Activated CD4-positive, alpha-beta T cell treated with anti-CD3 and anti-CD28 coated beads for 36 hours (primary cell): ENCODE results near the gene SMIM35. TPM values are rescaled to one million over a fixed set of nuclear protein-coding genes. Genes with fewer than 3 reads are reported as not detected.
A peak's percentile ranks its signal among the peaks of the same experiment; 100 is the strongest.
"Not testable (repeated sequence)": the region's sequence is repeated elsewhere in the genome, so short reads cannot be mapped to it uniquely, and the experiment has no call there.

Source experiments
- ATAC-seq: fragments of 200-7000 bp; cut with Tn5 transposase; one replicate; pipeline ENCODE4 v1.10.0; 2021; ENCODE audit warnings: mild to moderate bottlenecking, moderate library complexity
- CTCF ChIA-PET: fragments of 350-600 bp; sonication (Branson Sonifier 250); formaldehyde crosslinking; loops from one replicate; lab custom pipeline; 2021; ENCODE audit warnings: antibody characterized with exemption; lab: Charles Lee
- POLR2A ChIA-PET: fragments of 350-600 bp; sonication (Branson Sonifier 250); formaldehyde crosslinking; loops from one replicate; lab custom pipeline; 2021; ENCODE audit warnings: antibody characterized with exemption, inconsistent platforms; lab: Charles Lee
- DNase-seq: peaks from one replicate; pipeline ENCODE4 v3.0.0-alpha.2; 2020
- H3K27ac Mint-ChIP-seq: one replicate; pipeline ENCODE4 v1.8.0; 2021; ENCODE audit warnings: mixed read lengths
- H3K27me3 Mint-ChIP-seq: one replicate; pipeline ENCODE4 v1.8.0; 2021; ENCODE audit warnings: mixed read lengths
- H3K36me3 Mint-ChIP-seq: one replicate; pipeline ENCODE4 v1.8.0; 2021; ENCODE audit warnings: low read depth, mixed read lengths
- H3K4me1 Mint-ChIP-seq: one replicate; pipeline ENCODE4 v1.8.0; 2021; ENCODE audit warnings: mixed read lengths
- H3K4me3 Mint-ChIP-seq: one replicate; pipeline ENCODE4 v1.8.0; 2021; ENCODE audit warnings: mild to moderate bottlenecking, moderate library complexity, mixed read lengths
- H3K9me3 Mint-ChIP-seq: one replicate; pipeline ENCODE4 v1.8.0; 2021; ENCODE audit warnings: low read depth, mixed read lengths
- intact Hi-C, 2 experiments: fragments of 100-400 bp; cut with DNase I in 1 of 2; cut with micrococcal nuclease in 1 of 2; formaldehyde crosslinking; loops; one replicate each; pipeline versions ENCODE4 v1.14.2 to v1.15.1; 2022 to 2024; cut with DNase I, micrococcal nuclease
- total RNA-seq, 2 experiments: library from RNA; stranded (reverse); gene quantifications; one replicate each; pipeline ENCODE4 v1.2.3, GENCODE V29; 2021

The SMIM35 gene
- total RNA-seq, 2 experiments from 2014 or later: 0.09 TPM; not detected in 1

- Mint-ChIP-seq H3K27ac (peak overlapping the region; percentile 90), H3K36me3 (peaks cover 17% of the 10 kb centered on the region), H3K4me1 (peaks cover 79% of the 10 kb centered on the region), H3K9me3 (no peaks in the 10 kb centered on the region), H3K27me3 (no peaks in the 10 kb centered on the region), H3K4me3 (no peak overlapping the region)
- DNase-seq: no peak
- intact Hi-C loops: no loop called here
- ChIA-PET CTCF (interaction anchor here (0.6 to 4.1 kb wide), 6 partner anchors 10 to 462 kb away, joined by 3 to 19 read pairs (median 9); no protein-coding TSS in a partner anchor), POLR2A (interaction anchor here (1.5 kb wide), 1 partner anchor 23 kb away, joined by 5 read pairs; no protein-coding TSS in a partner anchor)
- ATAC-seq: no peak
These were observed 107.8 kb downstream of the SMIM35 start for GRCh38 chr11:117978991-117979390.

- DNase-seq, H3K27me3 Mint-ChIP-seq, intact Hi-C loops, H3K27ac Mint-ChIP-seq, ATAC-seq, H3K9me3 Mint-ChIP-seq: not testable (repeated sequence)
- POLR2A ChIA-PET: interaction anchor here (0.6 to 1.1 kb wide), 2 partner anchors 9 to 47 kb away, joined by 3 read pairs; no protein-coding TSS in a partner anchor
- H3K4me1 Mint-ChIP-seq: peaks cover 77% of the 10 kb centered on the region
- H3K36me3 Mint-ChIP-seq: peaks cover 15% of the 10 kb centered on the region
- CTCF ChIA-PET: interaction anchor here (0.6 to 4.1 kb wide), 7 partner anchors 24 to 462 kb away, joined by 3 to 19 read pairs (median 5); no protein-coding TSS in a partner anchor
- H3K4me3 Mint-ChIP-seq: peak overlapping the region; percentile 59
These were observed 108.4 kb downstream of the SMIM35 start for GRCh38 chr11:117978291-117978910.

GRCh38 chr11:117977612-117978264, 109.0 kb downstream of the SMIM35 start:
- ChIA-PET CTCF (interaction anchor here (1.2 to 4.1 kb wide), 6 partner anchors 23 to 194 kb away, joined by 3 to 19 read pairs (median 10); no protein-coding TSS in a partner anchor), POLR2A (interaction anchor here (1.1 kb wide), 1 partner anchor 46 kb away, joined by 3 read pairs; no protein-coding TSS in a partner anchor)
- peak overlapping the region; percentile 59 for H3K4me3 Mint-ChIP-seq
- H3K9me3 Mint-ChIP-seq, DNase-seq, ATAC-seq, intact Hi-C loops, H3K27me3 Mint-ChIP-seq: not testable (repeated sequence)
- H3K4me1 Mint-ChIP-seq: peaks cover 77% of the 10 kb centered on the region
- H3K27ac Mint-ChIP-seq: peak overlapping the region; percentile 74
- H3K36me3 Mint-ChIP-seq: peaks cover 14% of the 10 kb centered on the region

GRCh38 chr11:117977029-117977428, 109.7 kb downstream of the SMIM35 start:
- no peak for DNase-seq
- no peak for ATAC-seq
- no peaks in the 10 kb centered on the region for H3K27me3 Mint-ChIP-seq
- H3K9me3 Mint-ChIP-seq: no peaks in the 10 kb centered on the region
- POLR2A ChIA-PET: interaction anchor here (0.9 kb wide), 1 partner anchor 10 kb away, joined by 3 read pairs; the partner anchor contains the start of gene IL10RA
- peak overlapping the region; percentile 59 for H3K27ac Mint-ChIP-seq
- H3K36me3 Mint-ChIP-seq: peaks cover 14% of the 10 kb centered on the region
- H3K4me3 Mint-ChIP-seq: no peak overlapping the region
- peaks cover 81% of the 10 kb centered on the region for H3K4me1 Mint-ChIP-seq
- intact Hi-C loops: no loop called here
- CTCF ChIA-PET: interaction anchor here (1.2 to 4.1 kb wide), 8 partner anchors 23 to 195 kb away, joined by 3 to 19 read pairs (median 5); no protein-coding TSS in a partner anchor

GRCh38 chr11:117976445-117976844, 110.3 kb downstream of the SMIM35 start:
- Mint-ChIP-seq H3K4me1 (peaks cover 81% of the 10 kb centered on the region), H3K27me3 (no peaks in the 10 kb centered on the region), H3K27ac (peak overlapping the region; percentile 59), H3K36me3 (peaks cover 14% of the 10 kb centered on the region), H3K4me3 (no peak overlapping the region), H3K9me3 (no peaks in the 10 kb centered on the region)
- ATAC-seq: no peak
- POLR2A ChIA-PET: interaction anchor here (0.9 kb wide), 2 partner anchors 10 to 76 kb away, joined by 3 to 4 read pairs; partner anchors contain the start of gene IL10RA
- CTCF ChIA-PET: interaction anchor here (0.7 to 4.1 kb wide), 6 partner anchors 23 to 637 kb away, joined by 3 to 19 read pairs (median 5); no protein-coding TSS in a partner anchor
- no peak for DNase-seq
- intact Hi-C loops: no loop called here

- H3K4me3 Mint-ChIP-seq: no peak overlapping the region
These were observed 113.3 kb downstream of the SMIM35 start for GRCh38 chr11:117973503-117973860.

GRCh38 chr11:117972629-117973502, 113.9 kb downstream of the SMIM35 start:
- peak overlapping the region; percentile 52 for H3K27ac Mint-ChIP-seq
- intact Hi-C loops: no loop called here
- no peak overlapping the region for H3K4me3 Mint-ChIP-seq
- H3K9me3 Mint-ChIP-seq: no peaks in the 10 kb centered on the region
- H3K36me3 Mint-ChIP-seq: peaks cover 10% of the 10 kb centered on the region
- no peaks in the 10 kb centered on the region for H3K27me3 Mint-ChIP-seq
- POLR2A ChIA-PET: no interaction called here
- ATAC-seq: no peak
- no peak for DNase-seq
- H3K4me1 Mint-ChIP-seq: peaks cover 89% of the 10 kb centered on the region
- CTCF ChIA-PET: interaction anchor here (1.4 to 2.1 kb wide), 3 partner anchors 20 to 80 kb away, joined by 7 to 8 read pairs (median 7); no protein-coding TSS in a partner anchor

More at GRCh38 chr11:117973503-117973860, 113.3 kb downstream of the SMIM35 start:
- H3K27me3 Mint-ChIP-seq: no peaks in the 10 kb centered on the region
- DNase-seq (no peak), ATAC-seq (no peak)
- intact Hi-C loops: no loop called here
- peak overlapping the region; percentile 44 for H3K27ac Mint-ChIP-seq
- no peaks in the 10 kb centered on the region for H3K9me3 Mint-ChIP-seq
- ChIA-PET CTCF (interaction anchor here (1.4 to 2.1 kb wide), 3 partner anchors 21 to 80 kb away, joined by 7 to 8 read pairs (median 7); no protein-coding TSS in a partner anchor), POLR2A (no interaction called here)
- peaks cover 14% of the 10 kb centered on the region for H3K36me3 Mint-ChIP-seq
- peaks cover 90% of the 10 kb centered on the region for H3K4me1 Mint-ChIP-seq

GRCh38 chr11:117972044-117972443, 114.7 kb downstream of the SMIM35 start:
- DNase-seq (no peak), ATAC-seq (no peak)
- ChIA-PET POLR2A (interaction anchor here (1.3 kb wide), 1 partner anchor 14 kb away, joined by 4 read pairs; the partner anchor contains the start of gene IL10RA), CTCF (interaction anchor here (2.1 kb wide), 1 partner anchor 81 kb away, joined by 7 read pairs; no protein-coding TSS in a partner anchor)
- Mint-ChIP-seq H3K27ac (peak overlapping the region; percentile 58), H3K4me1 (peaks cover 80% of the 10 kb centered on the region), H3K36me3 (peaks cover 2% of the 10 kb centered on the region), H3K9me3 (no peaks in the 10 kb centered on the region), H3K27me3 (no peaks in the 10 kb centered on the region), H3K4me3 (no peak overlapping the region)
- intact Hi-C loops: no loop called here

GRCh38 chr11:117970400-117971024, 116.3 kb downstream of the SMIM35 start:
- Mint-ChIP-seq H3K4me1 (peaks cover 65% of the 10 kb centered on the region), H3K27ac (peak overlapping the region; percentile 74), H3K36me3 (no peaks in the 10 kb centered on the region), H3K4me3 (peak overlapping the region; percentile 4), H3K27me3 (no peaks in the 10 kb centered on the region), H3K9me3 (no peaks in the 10 kb centered on the region)
- peak; percentile 56 for DNase-seq
- ChIA-PET CTCF (interaction anchor here (0.6 to 1.6 kb wide), 6 partner anchors 10 to 592 kb away, joined by 3 to 7 read pairs (median 4); no protein-coding TSS in a partner anchor), POLR2A (interaction anchor here (0.6 to 1.3 kb wide), 3 partner anchors 15 to 318 kb away, joined by 3 to 5 read pairs (median 4); partner anchors contain the start of gene IL10RA)
- peak; percentile 69 for ATAC-seq
- intact Hi-C loops: loop anchor here in 1 of 2 experiments (2.0 kb wide), 1 partner anchor 16 kb away; the partner anchor contains the start of gene IL10RA
